Esophagus muscularis mucosa (tissue), 4 donors: ENCODE data around the gene PARP12. TPM values are rescaled to one million over a fixed set of nuclear protein-coding genes. Genes with fewer than 3 reads are reported as not detected.

Source experiments
- DNase-seq: peaks from one replicate; pipeline ENCODE4 v3.0.0-alpha.2; 2017; ENCODE audit errors: extremely low spot score
- H3K27ac ChIP-seq, 4 donors: fragments of 200-600 bp; sonication (generic); replicated peaks in 1 of 4; 1 replicate in 3 of 4; 2 replicates in 1 of 4; pipeline ENCODE4 v1.5.1; 2016 to 2019; ENCODE audit warnings: mild to moderate bottlenecking in 1 of 4
- H3K27me3 ChIP-seq, 4 donors: fragments of 200-600 bp; sonication (generic); one replicate each; pipeline versions ENCODE4 v1.5.1 to v1.6.0; 2016 to 2019
- H3K36me3 ChIP-seq, 4 donors: fragments of 200-600 bp; sonication (generic); one replicate each; pipeline ENCODE4 v1.5.1; 2016 to 2019
- H3K4me1 ChIP-seq, 4 donors: fragments of 200-600 bp; sonication (generic); one replicate each; pipeline ENCODE4 v1.5.1; 2016 to 2019
- H3K4me3 ChIP-seq, 4 donors: fragments of 200-600 bp; sonication (generic); 1 replicate in 2 of 4; 2 replicates in 2 of 4; pipeline ENCODE4 v1.5.1; 2016 to 2019; ENCODE audit warnings: mild to moderate bottlenecking in 4 of 4, moderate library complexity in 1 of 4
- H3K9me3 ChIP-seq, 4 donors: fragments of 200-600 bp; sonication (generic); 1 replicate in 3 of 4; 2 replicates in 1 of 4; pipeline ENCODE4 v1.5.1; 2016 to 2019
- EP300 ChIP-seq: sonication (generic); formaldehyde crosslinking; IDR thresholded peaks from one replicate; pipeline ENCODE4 v1.6.1; 2017; ENCODE audit warnings: antibody characterized with exemption
- POLR2A ChIP-seq: fragments of 450-650 bp; IDR thresholded peaks from one replicate; pipeline ENCODE4 v1.6.1; 2017; ENCODE audit warnings: antibody characterized with exemption, moderate library complexity, mild to moderate bottlenecking, low read depth
- POLR2AphosphoS5 ChIP-seq, 2 donors: sonication (generic); formaldehyde crosslinking; IDR thresholded peaks; one replicate each; pipeline ENCODE4 v1.6.1; 2017; ENCODE audit warnings: antibody characterized with exemption in 2 of 2
- WGBS: methylation state at CpG from one replicate; pipeline ENCODE4 v1.1.5; 2018; 5-methylcytosine and 5-hydroxymethylcytosine counted together
- intact Hi-C: fragments of 100-400 bp; cut with DNase I; formaldehyde crosslinking; loops from one replicate; pipeline ENCODE4 v1.15.1; 2023
- total RNA-seq, 4 donors: library from RNA; depleted of rRNA; stranded (reverse); fragments of >200 nt; gene quantifications; one replicate each; pipeline versions ENCODE4 v1.1.0 to v1.2.1, GENCODE V29; 2016
- TF ChIP-seq, protein P1 (sequence below), 3 experiments: fragments of 200-600 bp in 2 of 3; fragments of 450-650 bp in 1 of 3; sonication (generic) in 2 of 3; IDR thresholded peaks; one replicate each; pipeline ENCODE4 v1.5.1; 2017 to 2019; ENCODE audit warnings: antibody characterized with exemption in 3 of 3, mild to moderate bottlenecking in 2 of 3, moderate library complexity in 1 of 3

PARP12 gene
- total RNA-seq, 4 donors from 2014 or later = 20.6 to 24.5 (median 23.4) TPM

- Histone ChIP-seq H3K36me3 (peaks cover 14 to 81% (median 64%) of the 10 kb centered on the region in 4 donors), H3K27me3 (no peaks in the 10 kb centered on the region), H3K27ac (no peak overlapping the region), H3K9me3 (no peaks in the 10 kb centered on the region), H3K4me3 (no peak overlapping the region), H3K4me1 (no peaks in the 10 kb centered on the region)
- WGBS = 89% methylated on average over 12 of the region's 12 CpGs
- no peak for DNase-seq
- intact Hi-C loops = no loop called here
- TF ChIP-seq, protein P1, sequence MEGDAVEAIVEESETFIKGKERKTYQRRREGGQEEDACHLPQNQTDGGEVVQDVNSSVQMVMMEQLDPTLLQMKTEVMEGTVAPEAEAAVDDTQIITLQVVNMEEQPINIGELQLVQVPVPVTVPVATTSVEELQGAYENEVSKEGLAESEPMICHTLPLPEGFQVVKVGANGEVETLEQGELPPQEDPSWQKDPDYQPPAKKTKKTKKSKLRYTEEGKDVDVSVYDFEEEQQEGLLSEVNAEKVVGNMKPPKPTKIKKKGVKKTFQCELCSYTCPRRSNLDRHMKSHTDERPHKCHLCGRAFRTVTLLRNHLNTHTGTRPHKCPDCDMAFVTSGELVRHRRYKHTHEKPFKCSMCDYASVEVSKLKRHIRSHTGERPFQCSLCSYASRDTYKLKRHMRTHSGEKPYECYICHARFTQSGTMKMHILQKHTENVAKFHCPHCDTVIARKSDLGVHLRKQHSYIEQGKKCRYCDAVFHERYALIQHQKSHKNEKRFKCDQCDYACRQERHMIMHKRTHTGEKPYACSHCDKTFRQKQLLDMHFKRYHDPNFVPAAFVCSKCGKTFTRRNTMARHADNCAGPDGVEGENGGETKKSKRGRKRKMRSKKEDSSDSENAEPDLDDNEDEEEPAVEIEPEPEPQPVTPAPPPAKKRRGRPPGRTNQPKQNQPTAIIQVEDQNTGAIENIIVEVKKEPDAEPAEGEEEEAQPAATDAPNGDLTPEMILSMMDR (IDR thresholded peaks at IDR 0.05) = no peak
- TF ChIP-seq EP300 (no peak), POLR2A (no peak), POLR2AphosphoS5 (IDR thresholded peaks at IDR 0.05) (no peak)
These were observed 36.8 kb downstream of the PARP12 start for GRCh38 chr7:140025814-140026433.

- intact Hi-C loops = no loop called here
- no peaks in the 10 kb centered on the region for H3K4me1 ChIP-seq
- no peak for DNase-seq
- peaks cover 14 to 75% (median 61%) of the 10 kb centered on the region in 4 donors for H3K36me3 ChIP-seq
- 98% methylated on average over 4 of the region's 4 CpGs for WGBS
- TF ChIP-seq POLR2A (no peak), EP300 (no peak), POLR2AphosphoS5 (IDR thresholded peaks at IDR 0.05) (no peak)
- TF ChIP-seq, protein P1 (IDR thresholded peaks at IDR 0.05) = no peak
- no peaks in the 10 kb centered on the region for H3K9me3 ChIP-seq
- H3K4me3 ChIP-seq = no peak overlapping the region
- no peaks in the 10 kb centered on the region for H3K27me3 ChIP-seq
- no peak overlapping the region for H3K27ac ChIP-seq
These were observed 37.5 kb downstream of the PARP12 start for GRCh38 chr7:140025241-140025640.

GRCh38 chr7:140024585-140024984 is 38.2 kb downstream of the PARP12 start:
- H3K9me3 ChIP-seq = no peaks in the 10 kb centered on the region
- TF ChIP-seq POLR2AphosphoS5 (IDR thresholded peaks at IDR 0.05) (no peak), POLR2A (no peak)
- no peak overlapping the region for H3K27ac ChIP-seq
- WGBS = 91% methylated on average over 15 of the region's 18 CpGs
- no peaks in the 10 kb centered on the region for H3K4me1 ChIP-seq
- no peak for DNase-seq
- H3K27me3 ChIP-seq = no peaks in the 10 kb centered on the region
- peaks cover 14 to 68% (median 61%) of the 10 kb centered on the region in 4 donors for H3K36me3 ChIP-seq
- no peak overlapping the region for H3K4me3 ChIP-seq
- intact Hi-C loops = no loop called here

DNA sequence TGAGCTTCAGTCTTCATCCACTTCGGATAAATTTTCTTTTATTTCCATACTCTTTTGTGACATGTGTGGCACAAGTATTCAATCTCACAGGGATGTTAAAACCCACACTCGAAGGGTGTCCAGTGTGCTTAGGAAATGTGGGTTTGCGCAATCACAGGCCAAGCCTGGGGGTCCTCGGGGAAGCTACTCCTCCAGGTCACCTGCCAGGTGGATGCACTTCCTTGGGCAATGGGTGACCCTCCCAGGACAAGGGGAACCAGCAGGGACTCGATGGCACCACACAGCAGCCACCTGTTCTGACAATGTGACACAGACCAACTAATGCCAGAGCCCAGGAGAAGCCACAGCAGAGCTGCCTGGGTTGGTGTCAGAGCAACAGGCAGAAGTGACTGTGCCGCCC is 39.0 kb downstream of the PARP12 start:
- Histone ChIP-seq H3K27me3 (no peaks in the 10 kb centered on the region), H3K4me1 (no peaks in the 10 kb centered on the region), H3K36me3 (peaks cover 14 to 68% (median 61%) of the 10 kb centered on the region in 4 donors), H3K4me3 (no peak overlapping the region), H3K27ac (no peak overlapping the region), H3K9me3 (no peaks in the 10 kb centered on the region)
- DNase-seq = no peak
- intact Hi-C loops = no loop called here
- 91% methylated on average over 6 of the region's 6 CpGs for WGBS
- TF ChIP-seq POLR2A = no peak
- TF ChIP-seq, protein P1 (IDR thresholded peaks at IDR 0.05) = no peak
- no peak for TF ChIP-seq EP300
- no peak for TF ChIP-seq POLR2AphosphoS5 (IDR thresholded peaks at IDR 0.05)

DNA sequence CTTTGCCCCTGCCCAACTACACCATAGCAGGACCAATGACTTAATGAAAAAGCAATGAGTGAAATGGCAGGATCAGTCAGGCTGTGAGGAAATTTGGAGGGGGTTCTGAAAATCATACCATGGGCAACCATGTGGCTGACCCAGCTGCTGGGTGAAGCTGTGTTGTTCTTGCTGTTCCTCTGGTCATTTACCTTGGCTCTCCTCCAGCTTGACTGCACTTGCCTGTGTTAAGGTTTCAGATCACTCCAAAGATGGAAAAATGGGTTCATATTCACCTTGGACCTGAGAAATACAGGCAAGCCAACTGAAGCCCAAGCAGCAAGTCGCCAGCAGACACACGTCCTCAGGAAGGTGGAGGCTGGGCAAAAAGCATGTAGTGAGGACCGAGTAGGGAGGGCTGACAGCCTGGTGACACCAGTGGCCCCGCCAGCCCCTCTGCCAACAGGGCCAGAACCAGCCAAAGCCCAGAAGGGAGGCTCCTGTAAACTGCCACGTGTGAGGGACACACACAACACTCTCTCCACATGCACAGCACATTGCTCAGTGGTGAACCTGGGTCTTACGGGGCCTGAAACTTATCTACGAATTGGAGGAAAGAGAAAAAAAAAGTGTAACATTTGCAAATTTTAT is 40.1 kb downstream of the PARP12 start:
- no peaks in the 10 kb centered on the region for H3K9me3 ChIP-seq
- no peaks in the 10 kb centered on the region for H3K27me3 ChIP-seq
- H3K36me3 ChIP-seq = peaks cover 14 to 57% (median 52%) of the 10 kb centered on the region in 4 donors
- H3K4me3 ChIP-seq = no peak overlapping the region
- WGBS = 81% methylated on average over 6 of the region's 7 CpGs
- H3K4me1 ChIP-seq = no peaks in the 10 kb centered on the region
- DNase-seq = no peak
- TF ChIP-seq EP300 (no peak), POLR2A (no peak), POLR2AphosphoS5 (IDR thresholded peaks at IDR 0.05) (no peak)
- TF ChIP-seq, protein P1 (IDR thresholded peaks at IDR 0.05) = no peak
- intact Hi-C loops = no loop called here
- no peak overlapping the region for H3K27ac ChIP-seq
